HL-60 (cell line): Measurements from ENCODE around the gene ATG2B.

ENCODE experiments used
- GABPA ChIP-seq: IDR thresholded peaks from 2 replicates; pipeline ENCODE4 v1.6.1; 2012; ENCODE audit warnings: low read depth
- POLR2AphosphoS5 ChIP-seq: IDR thresholded peaks from 2 replicates; pipeline ENCODE4 v1.6.1; 2012; ENCODE audit warnings: low read depth
- SPI1 ChIP-seq: IDR thresholded peaks from 2 replicates; pipeline ENCODE4 v1.6.1; 2012; ENCODE audit warnings: low read depth, mild to moderate bottlenecking, borderline replicate concordance
- TF ChIP-seq, protein P1 (sequence below): IDR thresholded peaks from one replicate; pipeline ENCODE4 v1.5.1; 2011; ENCODE audit warnings: low read length, control low read depth, inconsistent platforms; ENCODE audit not compliant: insufficient read depth
- TF ChIP-seq, protein P2 (sequence below): IDR thresholded peaks from 2 replicates; pipeline ENCODE4 v1.6.1; 2012; ENCODE audit warnings: low read depth; ENCODE audit not compliant: insufficient replicate concordance

DNA sequence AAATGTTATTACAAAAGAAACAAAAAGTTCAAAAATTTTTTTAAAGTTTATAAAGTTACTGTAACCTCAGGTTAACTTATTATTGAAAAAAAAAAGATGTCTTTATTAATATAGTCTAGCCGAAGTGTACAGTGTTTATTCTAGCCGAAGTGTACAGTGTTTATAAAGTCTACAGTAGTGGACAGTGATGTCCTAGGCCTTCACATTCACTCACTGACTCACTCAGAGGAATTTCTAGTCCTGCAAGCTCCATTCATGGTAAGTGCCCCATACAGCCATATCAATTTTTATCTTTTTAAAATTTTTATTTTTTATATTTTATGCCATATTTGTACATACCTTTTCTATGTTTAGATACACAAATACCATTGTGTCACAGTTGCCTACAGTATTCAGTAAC lies 10.4 kb downstream of the ATG2B start:
- TF ChIP-seq, protein P1, sequence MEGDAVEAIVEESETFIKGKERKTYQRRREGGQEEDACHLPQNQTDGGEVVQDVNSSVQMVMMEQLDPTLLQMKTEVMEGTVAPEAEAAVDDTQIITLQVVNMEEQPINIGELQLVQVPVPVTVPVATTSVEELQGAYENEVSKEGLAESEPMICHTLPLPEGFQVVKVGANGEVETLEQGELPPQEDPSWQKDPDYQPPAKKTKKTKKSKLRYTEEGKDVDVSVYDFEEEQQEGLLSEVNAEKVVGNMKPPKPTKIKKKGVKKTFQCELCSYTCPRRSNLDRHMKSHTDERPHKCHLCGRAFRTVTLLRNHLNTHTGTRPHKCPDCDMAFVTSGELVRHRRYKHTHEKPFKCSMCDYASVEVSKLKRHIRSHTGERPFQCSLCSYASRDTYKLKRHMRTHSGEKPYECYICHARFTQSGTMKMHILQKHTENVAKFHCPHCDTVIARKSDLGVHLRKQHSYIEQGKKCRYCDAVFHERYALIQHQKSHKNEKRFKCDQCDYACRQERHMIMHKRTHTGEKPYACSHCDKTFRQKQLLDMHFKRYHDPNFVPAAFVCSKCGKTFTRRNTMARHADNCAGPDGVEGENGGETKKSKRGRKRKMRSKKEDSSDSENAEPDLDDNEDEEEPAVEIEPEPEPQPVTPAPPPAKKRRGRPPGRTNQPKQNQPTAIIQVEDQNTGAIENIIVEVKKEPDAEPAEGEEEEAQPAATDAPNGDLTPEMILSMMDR, result no peak
- TF ChIP-seq POLR2AphosphoS5 (no peak), SPI1 (no peak), GABPA (no peak)
- TF ChIP-seq, protein P2, sequence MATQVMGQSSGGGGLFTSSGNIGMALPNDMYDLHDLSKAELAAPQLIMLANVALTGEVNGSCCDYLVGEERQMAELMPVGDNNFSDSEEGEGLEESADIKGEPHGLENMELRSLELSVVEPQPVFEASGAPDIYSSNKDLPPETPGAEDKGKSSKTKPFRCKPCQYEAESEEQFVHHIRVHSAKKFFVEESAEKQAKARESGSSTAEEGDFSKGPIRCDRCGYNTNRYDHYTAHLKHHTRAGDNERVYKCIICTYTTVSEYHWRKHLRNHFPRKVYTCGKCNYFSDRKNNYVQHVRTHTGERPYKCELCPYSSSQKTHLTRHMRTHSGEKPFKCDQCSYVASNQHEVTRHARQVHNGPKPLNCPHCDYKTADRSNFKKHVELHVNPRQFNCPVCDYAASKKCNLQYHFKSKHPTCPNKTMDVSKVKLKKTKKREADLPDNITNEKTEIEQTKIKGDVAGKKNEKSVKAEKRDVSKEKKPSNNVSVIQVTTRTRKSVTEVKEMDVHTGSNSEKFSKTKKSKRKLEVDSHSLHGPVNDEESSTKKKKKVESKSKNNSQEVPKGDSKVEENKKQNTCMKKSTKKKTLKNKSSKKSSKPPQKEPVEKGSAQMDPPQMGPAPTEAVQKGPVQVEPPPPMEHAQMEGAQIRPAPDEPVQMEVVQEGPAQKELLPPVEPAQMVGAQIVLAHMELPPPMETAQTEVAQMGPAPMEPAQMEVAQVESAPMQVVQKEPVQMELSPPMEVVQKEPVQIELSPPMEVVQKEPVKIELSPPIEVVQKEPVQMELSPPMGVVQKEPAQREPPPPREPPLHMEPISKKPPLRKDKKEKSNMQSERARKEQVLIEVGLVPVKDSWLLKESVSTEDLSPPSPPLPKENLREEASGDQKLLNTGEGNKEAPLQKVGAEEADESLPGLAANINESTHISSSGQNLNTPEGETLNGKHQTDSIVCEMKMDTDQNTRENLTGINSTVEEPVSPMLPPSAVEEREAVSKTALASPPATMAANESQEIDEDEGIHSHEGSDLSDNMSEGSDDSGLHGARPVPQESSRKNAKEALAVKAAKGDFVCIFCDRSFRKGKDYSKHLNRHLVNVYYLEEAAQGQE, result no peak
